Activated naive CD4-positive, alpha-beta T cell treated with anti-CD3 and anti-CD28 coated beads for 36 hours (primary cell): ENCODE results near the gene LRRC45. TPM values are rescaled to one million over a fixed set of nuclear protein-coding genes. Genes with fewer than 3 reads are reported as not detected.

Experiments
- CTCF ChIA-PET: fragments of 350-600 bp; sonication (Branson Sonifier 250); formaldehyde crosslinking; loops from one replicate; lab custom pipeline; 2021; ENCODE audit warnings: antibody characterized with exemption; lab: Charles Lee
- DNase-seq: peaks from one replicate; pipeline ENCODE4 v3.0.0-alpha.2; 2020
- H3K27ac Mint-ChIP-seq: one replicate; pipeline ENCODE4 v1.8.0; 2021; ENCODE audit warnings: mild to moderate bottlenecking, mixed read lengths
- H3K27me3 Mint-ChIP-seq: one replicate; pipeline ENCODE4 v1.8.0; 2021; ENCODE audit warnings: low read depth, mixed read lengths
- H3K36me3 Mint-ChIP-seq: one replicate; pipeline ENCODE4 v1.8.0; 2021; ENCODE audit warnings: low read depth, mixed read lengths
- H3K4me1 Mint-ChIP-seq: one replicate; pipeline ENCODE4 v1.8.0; 2021; ENCODE audit warnings: low read depth, mixed read lengths
- H3K4me3 Mint-ChIP-seq: one replicate; pipeline ENCODE4 v1.8.0; 2021; ENCODE audit warnings: mild to moderate bottlenecking, moderate library complexity, mixed read lengths
- H3K9me3 Mint-ChIP-seq: one replicate; pipeline ENCODE4 v1.8.0; 2021; ENCODE audit warnings: mixed read lengths
- intact Hi-C: fragments of 100-400 bp; cut with micrococcal nuclease; formaldehyde crosslinking; loops from one replicate; pipeline ENCODE4 v1.15.1; 2023
- total RNA-seq, 2 experiments: library from RNA; stranded (reverse); gene quantifications; one replicate each; pipeline ENCODE4 v1.2.3, GENCODE V29; 2021

Gene LRRC45
- total RNA-seq, 2 experiments from 2014 or later: 12.0 to 12.5 TPM

GRCh38 chr17:82054351-82055022 is 31.4 kb downstream of the LRRC45 start:
- DNase-seq: no peak
- CTCF ChIA-PET: interaction anchor here (0.6 to 1.1 kb wide), 2 partner anchors 14 to 133 kb away, joined by 3 read pairs; no protein-coding TSS in a partner anchor
- Mint-ChIP-seq H3K27ac (no peak overlapping the region), H3K4me3 (peak overlapping the region; percentile 24), H3K27me3 (no peaks in the 10 kb centered on the region), H3K4me1 (peaks cover 22% of the 10 kb centered on the region), H3K36me3 (peaks cover 2% of the 10 kb centered on the region), H3K9me3 (no peaks in the 10 kb centered on the region)
- intact Hi-C loops: no loop called here

DNA sequence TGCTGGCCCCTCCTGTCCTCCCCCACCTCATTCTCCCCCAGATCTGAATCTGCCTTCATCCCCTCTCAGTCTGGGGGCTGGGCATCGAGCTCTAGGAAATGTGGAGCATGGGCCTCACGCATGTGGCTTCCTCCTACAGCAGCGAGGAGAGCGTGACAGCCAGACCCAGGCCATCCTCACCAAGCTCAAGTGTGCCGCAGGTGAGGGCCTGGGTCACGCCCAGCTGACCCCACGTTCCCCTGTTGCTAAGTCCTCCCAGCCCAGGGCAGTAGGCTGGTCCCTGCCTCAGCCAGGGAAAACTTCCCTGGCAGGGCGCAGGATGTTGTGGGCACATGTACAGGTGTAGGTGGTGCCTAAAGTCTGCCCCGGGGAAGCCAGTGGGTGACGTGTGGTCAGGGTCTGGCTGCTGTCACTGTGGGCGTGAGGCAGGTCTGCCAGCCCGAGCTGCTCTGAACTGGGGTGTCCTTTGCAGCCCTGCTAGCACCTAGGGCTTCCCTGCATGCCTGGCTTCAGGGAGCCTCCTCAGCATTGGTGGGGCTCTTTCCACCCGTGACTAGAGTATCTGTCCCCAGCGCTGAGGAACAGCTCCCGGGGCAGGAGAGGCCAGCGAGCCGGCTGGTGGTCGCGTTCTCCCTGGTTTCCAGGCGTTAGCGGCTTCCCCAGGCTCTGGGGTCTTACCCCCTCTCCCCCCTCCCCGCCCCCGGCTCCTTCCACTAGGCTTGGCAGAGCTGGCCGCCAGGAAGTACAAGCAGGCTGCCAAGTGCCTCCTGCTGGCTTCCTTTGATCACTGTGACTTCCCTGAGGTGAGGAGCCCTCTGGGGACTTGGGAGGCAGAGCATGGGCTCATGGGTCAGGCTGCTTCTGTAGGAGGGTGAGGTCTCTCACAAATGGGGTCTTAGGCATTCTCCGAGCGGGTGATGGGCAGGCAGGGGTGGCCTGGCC is 32.2 kb downstream of the LRRC45 start:
- peaks cover 19% of the 10 kb centered on the region for H3K4me1 Mint-ChIP-seq
- no peaks in the 10 kb centered on the region for H3K27me3 Mint-ChIP-seq
- intact Hi-C loops: no loop called here
- DNase-seq: no peak
- H3K36me3 Mint-ChIP-seq: peaks cover 2% of the 10 kb centered on the region
- CTCF ChIA-PET: interaction anchor here (1.1 kb wide), 1 partner anchor 133 kb away, joined by 3 read pairs; no protein-coding TSS in a partner anchor
- no peak overlapping the region for H3K27ac Mint-ChIP-seq
- no peaks in the 10 kb centered on the region for H3K9me3 Mint-ChIP-seq
- H3K4me3 Mint-ChIP-seq: no peak overlapping the region

DNA sequence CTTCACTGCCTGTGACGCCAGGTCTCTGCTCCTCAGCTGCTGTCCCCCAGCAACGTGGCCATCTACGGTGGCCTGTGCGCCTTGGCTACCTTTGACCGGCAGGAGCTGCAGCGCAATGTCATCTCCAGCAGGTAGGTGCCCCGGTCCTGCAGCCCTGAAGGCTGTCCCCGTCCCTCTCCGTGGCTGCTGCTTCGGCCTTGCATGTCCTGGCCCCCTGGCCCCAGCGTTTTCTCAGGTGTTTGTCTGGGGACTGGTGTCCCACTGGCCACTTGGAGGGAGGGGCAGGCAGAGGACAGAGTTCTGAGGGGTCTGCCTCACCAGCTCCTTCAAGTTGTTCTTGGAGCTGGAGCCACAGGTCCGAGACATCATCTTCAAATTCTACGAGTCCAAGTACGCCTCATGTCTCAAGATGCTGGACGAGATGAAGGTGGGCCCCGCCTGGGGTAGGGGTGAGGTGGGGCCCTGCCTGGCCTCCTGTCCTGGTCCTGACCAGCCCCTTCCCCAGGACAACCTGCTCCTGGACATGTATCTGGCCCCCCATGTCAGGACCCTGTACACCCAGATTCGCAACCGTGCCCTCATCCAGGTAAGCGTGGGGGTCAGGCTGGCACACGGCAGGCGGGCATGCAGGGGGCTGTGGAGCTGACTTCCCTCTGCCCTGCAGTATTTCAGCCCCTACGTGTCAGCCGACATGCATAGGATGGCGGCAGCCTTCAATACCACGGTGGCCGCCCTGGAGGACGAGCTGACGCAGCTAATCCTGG is 33.0 kb downstream of the LRRC45 start:
- H3K9me3 Mint-ChIP-seq: no peaks in the 10 kb centered on the region
- intact Hi-C loops: no loop called here
- no peak overlapping the region for H3K4me3 Mint-ChIP-seq
- peaks cover 13% of the 10 kb centered on the region for H3K4me1 Mint-ChIP-seq
- no peak for DNase-seq
- H3K36me3 Mint-ChIP-seq: peaks cover 2% of the 10 kb centered on the region
- no peaks in the 10 kb centered on the region for H3K27me3 Mint-ChIP-seq
- CTCF ChIA-PET: interaction anchor here (1.0 kb wide), 1 partner anchor 10 kb away, joined by 4 read pairs; the partner anchor contains the start of gene DUS1L
- no peak overlapping the region for H3K27ac Mint-ChIP-seq

- CTCF ChIA-PET: interaction anchor here (1.0 kb wide), 1 partner anchor 9 kb away, joined by 4 read pairs; the partner anchor contains the start of gene DUS1L
- H3K27me3 Mint-ChIP-seq: no peaks in the 10 kb centered on the region
- H3K4me3 Mint-ChIP-seq: no peak overlapping the region
- H3K36me3 Mint-ChIP-seq: peaks cover 2% of the 10 kb centered on the region
- no peak overlapping the region for H3K27ac Mint-ChIP-seq
- H3K4me1 Mint-ChIP-seq: peaks cover 13% of the 10 kb centered on the region
- DNase-seq: no peak
- H3K9me3 Mint-ChIP-seq: no peaks in the 10 kb centered on the region
- intact Hi-C loops: no loop called here
Measured at GRCh38 chr17:82056729-82057621, 33.9 kb downstream of the LRRC45 start.

GRCh38 chr17:82058230-82058854 is 35.2 kb downstream of the LRRC45 start:
- H3K4me1 Mint-ChIP-seq: peaks cover 5% of the 10 kb centered on the region
- no peak overlapping the region for H3K27ac Mint-ChIP-seq
- H3K36me3 Mint-ChIP-seq: peaks cover 2% of the 10 kb centered on the region
- H3K4me3 Mint-ChIP-seq: no peak overlapping the region
- intact Hi-C loops: no loop called here
- no peak for DNase-seq
- no peaks in the 10 kb centered on the region for H3K9me3 Mint-ChIP-seq
- no peaks in the 10 kb centered on the region for H3K27me3 Mint-ChIP-seq
- CTCF ChIA-PET: no interaction called here

DNA sequence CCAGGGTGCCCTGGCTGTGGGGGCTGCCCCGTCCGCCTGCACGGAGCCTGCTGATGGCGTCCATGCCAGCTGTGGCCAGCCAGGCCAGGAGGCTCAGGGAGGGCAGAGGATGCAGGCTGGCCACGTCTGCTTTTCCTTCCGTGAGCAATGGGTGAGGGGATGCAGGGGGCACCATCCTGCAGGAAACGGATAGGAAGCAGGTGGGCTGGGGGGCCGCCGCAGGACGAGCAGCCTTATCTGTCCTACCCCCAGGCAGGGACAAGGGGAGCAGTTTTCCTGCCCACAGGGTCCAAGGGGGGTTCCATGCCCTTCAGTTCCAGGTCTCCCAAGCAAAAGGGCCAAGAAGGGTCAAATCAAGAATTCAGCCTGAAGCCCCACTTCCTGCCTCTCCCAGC is 35.7 kb downstream of the LRRC45 start:
- Mint-ChIP-seq H3K4me3 (no peak overlapping the region), H3K27ac (no peak overlapping the region), H3K36me3 (peaks cover 2% of the 10 kb centered on the region), H3K4me1 (peaks cover 1% of the 10 kb centered on the region), H3K27me3 (no peaks in the 10 kb centered on the region), H3K9me3 (no peaks in the 10 kb centered on the region)
- CTCF ChIA-PET: no interaction called here
- DNase-seq: no peak
- intact Hi-C loops: no loop called here

GRCh38 chr17:82059272-82060000 is 36.3 kb downstream of the LRRC45 start:
- peaks cover 7% of the 10 kb centered on the region for H3K4me1 Mint-ChIP-seq
- CTCF ChIA-PET: interaction anchor here (1.0 kb wide), 1 partner anchor 11 kb away, joined by 4 read pairs; no protein-coding TSS in a partner anchor
- DNase-seq: no peak
- no peaks in the 10 kb centered on the region for H3K9me3 Mint-ChIP-seq
- no peak overlapping the region for H3K27ac Mint-ChIP-seq
- no peak overlapping the region for H3K4me3 Mint-ChIP-seq
- intact Hi-C loops: no loop called here
- H3K36me3 Mint-ChIP-seq: peaks cover 2% of the 10 kb centered on the region
- no peaks in the 10 kb centered on the region for H3K27me3 Mint-ChIP-seq

DNA sequence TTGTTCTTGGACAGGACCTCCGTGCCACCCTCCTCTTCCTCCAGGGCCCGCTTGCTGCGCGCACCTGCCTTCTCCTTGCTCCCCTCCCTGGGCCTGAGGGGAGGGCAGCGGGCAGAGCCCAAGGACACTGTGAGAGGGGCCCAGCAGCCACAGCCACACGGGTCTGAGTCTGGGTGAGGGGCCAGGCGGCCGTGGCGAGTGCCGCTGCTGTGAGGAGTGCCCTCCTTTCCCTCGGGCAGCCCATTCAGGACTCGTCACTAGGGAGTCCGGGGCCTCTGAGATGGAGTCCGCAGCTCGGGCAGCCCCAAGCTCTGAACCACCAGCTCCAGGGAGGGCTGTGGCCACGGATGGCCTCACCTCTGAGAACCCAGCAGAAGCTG is 36.9 kb downstream of the LRRC45 start:
- H3K36me3 Mint-ChIP-seq: peaks cover 2% of the 10 kb centered on the region
- intact Hi-C loops: no loop called here
- H3K4me1 Mint-ChIP-seq: peaks cover 7% of the 10 kb centered on the region
- H3K9me3 Mint-ChIP-seq: no peaks in the 10 kb centered on the region
- DNase-seq: no peak
- no peak overlapping the region for H3K4me3 Mint-ChIP-seq
- CTCF ChIA-PET: interaction anchor here (1.0 kb wide), 1 partner anchor 11 kb away, joined by 4 read pairs; no protein-coding TSS in a partner anchor
- no peak overlapping the region for H3K27ac Mint-ChIP-seq
- no peaks in the 10 kb centered on the region for H3K27me3 Mint-ChIP-seq

- Mint-ChIP-seq H3K27ac (no peak overlapping the region), H3K4me3 (no peak overlapping the region), H3K4me1 (peaks cover 7% of the 10 kb centered on the region), H3K9me3 (no peaks in the 10 kb centered on the region), H3K27me3 (no peaks in the 10 kb centered on the region), H3K36me3 (peaks cover 2% of the 10 kb centered on the region)
- no peak for DNase-seq
- CTCF ChIA-PET: no interaction called here
- intact Hi-C loops: no loop called here
Measured at GRCh38 chr17:82060614-82061013, 37.5 kb downstream of the LRRC45 start.

DNA sequence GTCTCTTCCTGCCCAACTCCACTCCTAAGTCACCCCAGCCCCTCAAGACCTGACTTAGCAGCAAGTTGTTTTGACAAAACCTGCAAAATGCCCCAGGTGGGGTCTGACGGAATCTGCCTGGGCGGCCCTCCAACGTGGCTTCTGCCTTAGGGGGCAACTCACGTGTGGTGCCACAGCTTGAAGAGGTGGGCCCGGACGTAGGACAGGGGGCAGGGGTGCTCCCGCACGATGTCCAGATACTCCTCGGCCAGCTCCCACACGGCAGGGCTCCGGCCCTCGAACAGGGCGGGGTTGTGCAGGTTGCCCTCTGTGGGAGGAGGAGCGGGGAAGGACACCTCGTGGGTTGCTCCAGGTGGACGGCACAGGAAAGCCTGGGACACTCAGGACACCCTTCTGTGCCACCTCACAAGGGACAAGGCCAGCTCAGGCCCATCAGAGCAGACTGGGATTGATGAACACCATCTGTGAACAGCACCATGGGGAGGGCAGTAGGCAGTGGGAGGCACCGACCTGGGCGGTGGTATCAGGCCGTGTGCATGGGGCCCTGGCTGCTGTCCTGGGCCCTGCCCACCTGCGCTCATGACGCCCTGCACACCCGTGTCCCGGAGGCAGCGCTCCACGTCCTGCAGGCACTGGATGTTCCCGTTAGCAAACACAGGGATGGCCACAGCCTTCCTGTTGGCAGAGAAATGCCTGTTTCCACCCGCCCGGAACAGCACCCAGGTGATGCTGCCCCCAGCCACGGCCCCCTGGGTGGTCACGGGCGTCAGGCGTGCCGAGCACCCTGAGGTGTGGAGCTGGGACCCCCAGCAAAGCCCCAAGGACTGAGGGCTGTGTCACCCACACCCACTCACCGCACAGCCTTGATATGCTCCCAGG is 38.2 kb downstream of the LRRC45 start:
- no peak overlapping the region for H3K4me3 Mint-ChIP-seq
- no peaks in the 10 kb centered on the region for H3K9me3 Mint-ChIP-seq
- H3K27ac Mint-ChIP-seq: no peak overlapping the region
- H3K36me3 Mint-ChIP-seq: peaks cover 2% of the 10 kb centered on the region
- intact Hi-C loops: no loop called here
- peaks cover 10% of the 10 kb centered on the region for H3K4me1 Mint-ChIP-seq
- CTCF ChIA-PET: no interaction called here
- no peaks in the 10 kb centered on the region for H3K27me3 Mint-ChIP-seq
- no peak for DNase-seq
